CD4-positive, CD25-positive, alpha-beta regulatory T cell (primary cell): ENCODE results near the gene TSPAN10. TPM values are rescaled to one million over a fixed set of nuclear protein-coding genes. Genes with fewer than 3 reads are reported as not detected.

Experiments used
- ATAC-seq, 2 donors: fragments of 150-1000 bp; cut with Tn5 transposase; one replicate each; pipeline ENCODE4 v1.10.0; 2021; ENCODE audit warnings: low read depth in 2 of 2, moderate number of reproducible peaks in 2 of 2, moderate library complexity in 1 of 2
- DNase-seq, 3 donors: peaks; one replicate each; pipeline versions ENCODE4 v3.0.0 to v3.0.0-alpha.2; 2012 to 2022; ENCODE audit warnings: mixed read lengths in 1 of 3
- H3K27ac ChIP-seq: one replicate; pipeline ENCODE4 v1.7.0; 2013; ENCODE audit warnings: mild to moderate bottlenecking, low read length; ENCODE audit not compliant: insufficient read depth, poor library complexity, severe bottlenecking
- H3K27me3 ChIP-seq: one replicate; pipeline ENCODE4 v1.7.0; 2013; ENCODE audit warnings: low read length; ENCODE audit not compliant: control insufficient read depth, insufficient read depth
- H3K36me3 ChIP-seq: one replicate; pipeline ENCODE4 v1.7.0; 2013; ENCODE audit warnings: mild to moderate bottlenecking, low read length, moderate library complexity; ENCODE audit not compliant: control insufficient read depth, insufficient read depth
- H3K4me1 ChIP-seq: 2 replicates; pipeline ENCODE4 v1.7.0; 2013; ENCODE audit warnings: mild to moderate bottlenecking, low read length; ENCODE audit not compliant: insufficient read depth, control insufficient read depth, poor library complexity, severe bottlenecking
- H3K4me3 ChIP-seq: one replicate; pipeline ENCODE4 v1.7.0; 2013; ENCODE audit warnings: low read depth, mild to moderate bottlenecking, low read length, moderate library complexity
- H3K9me3 ChIP-seq, 2 experiments: 1 replicate in 1 of 2; 2 replicates in 1 of 2; pipeline ENCODE4 v1.7.0; 2013; ENCODE audit warnings: low read length in 2 of 2, mild to moderate bottlenecking in 1 of 2, moderate library complexity in 1 of 2; ENCODE audit not compliant: control insufficient read depth in 2 of 2
- H3K27ac Mint-ChIP-seq, 3 donors: one replicate each; pipeline ENCODE4 v1.8.0; 2020 to 2022; ENCODE audit warnings: mild to moderate bottlenecking in 3 of 3, mixed read lengths in 3 of 3, moderate library complexity in 2 of 3
- H3K27me3 Mint-ChIP-seq: one replicate; pipeline ENCODE4 v1.8.0; 2022; ENCODE audit warnings: mild to moderate bottlenecking, mixed read lengths
- H3K36me3 Mint-ChIP-seq: one replicate; pipeline ENCODE4 v1.8.0; 2020; ENCODE audit warnings: mixed read lengths
- H3K4me1 Mint-ChIP-seq, 4 donors: one replicate each; pipeline ENCODE4 v1.8.0; 2020 to 2022; ENCODE audit warnings: mixed read lengths in 4 of 4, mild to moderate bottlenecking in 1 of 4
- H3K4me3 Mint-ChIP-seq, 4 donors: one replicate each; pipeline ENCODE4 v1.8.0; 2020 to 2022; ENCODE audit warnings: mild to moderate bottlenecking in 4 of 4, mixed read lengths in 4 of 4, moderate library complexity in 3 of 4
- H3K9me3 Mint-ChIP-seq, 7 donors: one replicate each; pipeline ENCODE4 v1.8.0; 2020 to 2022; ENCODE audit warnings: mixed read lengths in 7 of 7, mild to moderate bottlenecking in 3 of 7, moderate library complexity in 2 of 7
- polyA plus RNA-seq, 4 donors: library from polyadenylated mRNA; unstranded; fragments of 300-500 nt; fragmentation: Illumina TruSeq; gene quantifications; one replicate each; pipeline ENCODE4 v1.2.3, GENCODE V29; 2021
- total RNA-seq: library from RNA; stranded (reverse); gene quantifications from one replicate; pipeline ENCODE4 v1.2.3, GENCODE V29; 2022

Gene TSPAN10
- not detected for total RNA-seq
- under 1 TPM in 3 of 4 donors, not detected in 1; 0.21 to 0.70 (median 0.24) TPM for polyA plus RNA-seq

- H3K4me1 ChIP-seq = peaks cover 18% of the 10 kb centered on the region
- no peaks in the 10 kb centered on the region for H3K9me3 ChIP-seq
- Mint-ChIP-seq H3K27ac (peak within 1 kb of the TSS; percentile 76 to 93 (median 90)), H3K36me3 (no peaks in the 10 kb centered on the region), H3K9me3 (no peaks in the 10 kb centered on the region), H3K27me3 (no peaks in the 10 kb centered on the region), H3K4me3 (peak within 1 kb of the TSS; percentile 88 to 96 (median 95)), H3K4me1 (peaks cover 0 to 35% (median 18%) of the 10 kb centered on the region in 4 donors)
- DNase-seq (peak; percentile 72 to 82 (median 78)), ATAC-seq (peak; percentile 85 to 91)
- H3K27me3 ChIP-seq = no peaks in the 10 kb centered on the region
- peak within 1 kb of the TSS; percentile 87 for H3K4me3 ChIP-seq
- H3K36me3 ChIP-seq = no peaks in the 10 kb centered on the region
- peak within 1 kb of the TSS; percentile 41 for H3K27ac ChIP-seq
Observed at GRCh38 chr17:81636505-81637288, at the start of gene TSPAN10, which contains the start of gene NPLOC4. Gene TSPAN10, plus strand, starts transcription at chr17:81637196. Its CDS starts 5,217 bp downstream, at chr17:81642413. Gene NPLOC4, minus strand, starts transcription at chr17:81637112. Its CDS starts 182 bp downstream, at chr17:81636930.

- peaks cover 36% of the 10 kb centered on the region for H3K36me3 Mint-ChIP-seq
- H3K4me1 Mint-ChIP-seq = peaks cover 0 to 2% (median 0%) of the 10 kb centered on the region in 4 donors
- Histone ChIP-seq H3K9me3 (no peaks in the 10 kb centered on the region), H3K27me3 (no peaks in the 10 kb centered on the region), H3K4me3 (no peak overlapping the region), H3K4me1 (no peaks in the 10 kb centered on the region), H3K27ac (no peak overlapping the region), H3K36me3 (peaks cover 73% of the 10 kb centered on the region)
- H3K27me3 Mint-ChIP-seq = no peaks in the 10 kb centered on the region
- no peak overlapping the region for H3K4me3 Mint-ChIP-seq
- H3K9me3 Mint-ChIP-seq = no peaks in the 10 kb centered on the region
- DNase-seq (no peak), ATAC-seq (no peak)
- no peak overlapping the region for H3K27ac Mint-ChIP-seq
Observed at GRCh38 chr17:81589612-81590011, 47.4 kb upstream of the TSPAN10 start.

- no peaks in the 10 kb centered on the region for H3K9me3 Mint-ChIP-seq
- Histone ChIP-seq H3K27me3 (no peaks in the 10 kb centered on the region), H3K4me1 (no peaks in the 10 kb centered on the region), H3K4me3 (no peak overlapping the region), H3K27ac (no peak overlapping the region), H3K9me3 (no peaks in the 10 kb centered on the region), H3K36me3 (peaks cover 75% of the 10 kb centered on the region)
- H3K4me3 Mint-ChIP-seq = no peak overlapping the region
- H3K27me3 Mint-ChIP-seq = no peaks in the 10 kb centered on the region
- no peak overlapping the region for H3K27ac Mint-ChIP-seq
- peaks cover 40% of the 10 kb centered on the region for H3K36me3 Mint-ChIP-seq
- DNase-seq = no peak
- ATAC-seq = no peak
- peaks cover 0 to 2% (median 0%) of the 10 kb centered on the region in 4 donors for H3K4me1 Mint-ChIP-seq
Observed at GRCh38 chr17:81590121-81590520, 46.9 kb upstream of the TSPAN10 start.

- Mint-ChIP-seq H3K27ac (no peak overlapping the region), H3K36me3 (peaks cover 39% of the 10 kb centered on the region), H3K4me3 (no peak overlapping the region), H3K4me1 (peaks cover 0 to 2% (median 0%) of the 10 kb centered on the region in 4 donors), H3K9me3 (no peaks in the 10 kb centered on the region), H3K27me3 (no peaks in the 10 kb centered on the region)
- Histone ChIP-seq H3K4me1 (no peaks in the 10 kb centered on the region), H3K27me3 (no peaks in the 10 kb centered on the region), H3K9me3 (no peaks in the 10 kb centered on the region), H3K36me3 (peaks cover 77% of the 10 kb centered on the region), H3K4me3 (no peak overlapping the region), H3K27ac (no peak overlapping the region)
- no peak for DNase-seq
- no peak for ATAC-seq
Observed at GRCh38 chr17:81591971-81592370, 45.0 kb upstream of the TSPAN10 start.

- peaks cover 0 to 2% (median under 1%) of the 10 kb centered on the region in 4 donors for H3K4me1 Mint-ChIP-seq
- no peak for ATAC-seq
- Histone ChIP-seq H3K27me3 (no peaks in the 10 kb centered on the region), H3K9me3 (no peaks in the 10 kb centered on the region), H3K27ac (no peak overlapping the region), H3K36me3 (peaks cover 75% of the 10 kb centered on the region), H3K4me3 (no peak overlapping the region), H3K4me1 (no peaks in the 10 kb centered on the region)
- H3K36me3 Mint-ChIP-seq = peaks cover 36% of the 10 kb centered on the region
- H3K4me3 Mint-ChIP-seq = no peak overlapping the region
- H3K27me3 Mint-ChIP-seq = no peaks in the 10 kb centered on the region
- no peaks in the 10 kb centered on the region for H3K9me3 Mint-ChIP-seq
- H3K27ac Mint-ChIP-seq = no peak overlapping the region
- no peak for DNase-seq
Observed at GRCh38 chr17:81593105-81593871, 43.7 kb upstream of the TSPAN10 start.

- H3K4me1 Mint-ChIP-seq = peaks cover 5 to 7% (median 7%) of the 10 kb centered on the region in 4 donors
- Histone ChIP-seq H3K9me3 (no peaks in the 10 kb centered on the region), H3K4me3 (no peak overlapping the region), H3K36me3 (peaks cover 70% of the 10 kb centered on the region), H3K4me1 (no peaks in the 10 kb centered on the region), H3K27me3 (no peaks in the 10 kb centered on the region), H3K27ac (no peak overlapping the region)
- peak overlapping the region in 1 of 3 donors; percentile 48 for H3K27ac Mint-ChIP-seq
- ATAC-seq (no peak), DNase-seq (no peak)
- H3K9me3 Mint-ChIP-seq = no peaks in the 10 kb centered on the region
- peaks cover 29% of the 10 kb centered on the region for H3K36me3 Mint-ChIP-seq
- H3K27me3 Mint-ChIP-seq = no peaks in the 10 kb centered on the region
- no peak overlapping the region for H3K4me3 Mint-ChIP-seq
Observed at GRCh38 chr17:81599719-81600486, 37.1 kb upstream of the TSPAN10 start.

- Histone ChIP-seq H3K27me3 (no peaks in the 10 kb centered on the region), H3K9me3 (no peaks in the 10 kb centered on the region), H3K36me3 (peaks cover 62% of the 10 kb centered on the region), H3K27ac (no peak overlapping the region), H3K4me3 (no peak overlapping the region), H3K4me1 (no peaks in the 10 kb centered on the region)
- Mint-ChIP-seq H3K36me3 (peaks cover 33% of the 10 kb centered on the region), H3K9me3 (no peaks in the 10 kb centered on the region), H3K27ac (peak overlapping the region in 2 of 3 donors; percentile 10 to 12), H3K4me3 (no peak overlapping the region), H3K27me3 (no peaks in the 10 kb centered on the region), H3K4me1 (peaks cover 5 to 7% (median 7%) of the 10 kb centered on the region in 4 donors)
- ATAC-seq = peak; percentile 80 to 87
- DNase-seq = peak; percentile 15 to 80 (median 68)
Observed at GRCh38 chr17:81601525-81602120, 35.4 kb upstream of the TSPAN10 start.
